Ovary (tissue), 3 donors: Measurements from ENCODE around the gene KCNIP1.

ENCODE experiments used
- CTCF ChIP-seq, 3 donors: fragments of 450-650 bp in 2 of 3; fragments of 200-600 bp in 1 of 3; IDR thresholded peaks; one replicate each; pipeline versions ENCODE4 v1.5.1 to v1.8.0; 2016 to 2022; ENCODE audit warnings: antibody characterized with exemption in 3 of 3, mild to moderate bottlenecking in 1 of 3
- POLR2A ChIP-seq: fragments of 450-650 bp; IDR thresholded peaks from one replicate; pipeline ENCODE4 v1.6.1; 2017; ENCODE audit warnings: antibody characterized with exemption, mild to moderate bottlenecking, moderate library complexity
- donor health status: DM: no; HTN: no; CAD: no.

GRCh38 chr5:170468633-170469285 lies 35.1 kb upstream of the KCNIP1 start:
- TF ChIP-seq POLR2A (no peak), CTCF (IDR thresholded peaks at IDR 0.05) (no peak)
